MM.1S (cell line): ENCODE results near the gene OS9.

Experiments
- DNase-seq: peaks from one replicate; pipeline ENCODE4 v3.0.0-alpha.2; 2015
- H2AFZ ChIP-seq: fragments of 300-600 bp; sonication (generic); 2 replicates; pipeline ENCODE4 v1.6.0; 2016; ENCODE audit warnings: antibody characterized with exemption, low read length
- H3F3A ChIP-seq: fragments of 300-600 bp; sonication (generic); 2 replicates; pipeline ENCODE4 v1.6.1; 2016; ENCODE audit warnings: mild to moderate bottlenecking, antibody characterized with exemption, low read length, moderate library complexity, mixed read lengths; ENCODE audit not compliant: insufficient read depth
- H3K27ac ChIP-seq: fragments of 300-600 bp; sonication (generic); 2 replicates; pipeline ENCODE4 v1.5.1; 2016; ENCODE audit warnings: mild to moderate bottlenecking, low read length
- H3K27me3 ChIP-seq: fragments of 300-600 bp; sonication (generic); replicated peaks from 2 replicates; pipeline ENCODE4 v1.6.0; 2016; ENCODE audit warnings: low read length; ENCODE audit not compliant: insufficient read depth
- H3K36me3 ChIP-seq: fragments of 300-600 bp; sonication (generic); replicated peaks from 2 replicates; pipeline ENCODE4 v1.6.1; 2016; ENCODE audit warnings: mild to moderate bottlenecking, low read length, mixed read lengths; ENCODE audit not compliant: insufficient read depth
- H3K4me1 ChIP-seq: fragments of 300-600 bp; sonication (generic); 2 replicates; pipeline ENCODE4 v1.6.1; 2016; ENCODE audit warnings: low read length, mixed read lengths
- H3K4me2 ChIP-seq: fragments of 300-600 bp; sonication (generic); 2 replicates; pipeline ENCODE4 v1.6.0; 2016; ENCODE audit warnings: low read depth, low read length
- H3K4me3 ChIP-seq: fragments of 300-600 bp; sonication (generic); 2 replicates; pipeline ENCODE4 v1.5.1; 2016; ENCODE audit warnings: low read length, mixed read lengths
- H3K79me2 ChIP-seq: fragments of 300-600 bp; sonication (generic); 2 replicates; pipeline ENCODE4 v1.6.1; 2016; ENCODE audit warnings: mixed run types, low read length, mixed read lengths
- H3K9ac ChIP-seq: fragments of 300-600 bp; sonication (generic); 2 replicates; pipeline ENCODE4 v1.6.1; 2016; ENCODE audit warnings: low read length, mixed read lengths
- H3K9me2 ChIP-seq: fragments of 300-600 bp; sonication (generic); replicated peaks from 2 replicates; pipeline ENCODE4 v1.6.1; 2016; ENCODE audit warnings: mild to moderate bottlenecking, low read length, mixed read lengths; ENCODE audit not compliant: insufficient read depth
- H3K9me3 ChIP-seq: fragments of 300-600 bp; sonication (generic); replicated peaks from 2 replicates; pipeline ENCODE4 v1.6.1; 2016; ENCODE audit warnings: mild to moderate bottlenecking, low read length, mixed read lengths; ENCODE audit not compliant: insufficient read depth
- H4K20me1 ChIP-seq: fragments of 300-600 bp; sonication (generic); 2 replicates; pipeline ENCODE4 v1.6.1; 2016; ENCODE audit warnings: mild to moderate bottlenecking, low read length, moderate library complexity, mixed read lengths; ENCODE audit not compliant: insufficient read depth
- CTCF ChIP-seq: fragments of 300-600 bp; sonication (generic); IDR thresholded peaks from 2 replicates; pipeline ENCODE4 v1.5.1; 2016; ENCODE audit warnings: antibody characterized with exemption, low read length, mixed read lengths
- EZH2 ChIP-seq: fragments of 300-600 bp; sonication (generic); optimal IDR thresholded peaks from 2 replicates; pipeline ENCODE3; 2017; ENCODE audit warnings: low read depth, mild to moderate bottlenecking, antibody characterized with exemption, low read length, mixed read lengths
- EZH2phosphoT487 ChIP-seq: fragments of 300-600 bp; sonication (generic); IDR thresholded peaks from 2 replicates; pipeline ENCODE4 v1.6.1; 2018; ENCODE audit warnings: antibody characterized with exemption, low read length

OS9 gene

GRCh38 chr12:57726884-57727757 is 33.2 kb downstream of the OS9 start:
- Histone ChIP-seq H3K9me2 (no peaks in the 10 kb centered on the region), H3K9me3 (no peaks in the 10 kb centered on the region), H3K4me3 (peak overlapping the region; percentile 70), H3K4me1 (no peaks in the 10 kb centered on the region), H3K79me2 (no peaks in the 10 kb centered on the region), H3K27ac (no peak overlapping the region), H3K4me2 (peak overlapping the region; percentile 70; the same call in 1 of the 2 replicates), H2AFZ (no peak overlapping the region), H3K36me3 (no peaks in the 10 kb centered on the region), H3K27me3 (no peaks in the 10 kb centered on the region), H3K9ac (no peak overlapping the region; the same call in 1 of the 2 replicates), H3F3A (no peaks in the 10 kb centered on the region; the same call in 1 of the 2 replicates), H4K20me1 (no peaks in the 10 kb centered on the region)
- no peak for TF ChIP-seq CTCF
- TF ChIP-seq EZH2 = no peak
- TF ChIP-seq EZH2phosphoT487 = no peak
- no peak for DNase-seq

GRCh38 chr12:57727758-57728395 is 33.9 kb downstream of the OS9 start:
- Histone ChIP-seq H2AFZ (no peak overlapping the region), H3K27me3 (no peaks in the 10 kb centered on the region), H3F3A (no peaks in the 10 kb centered on the region; the same call in 1 of the 2 replicates), H3K79me2 (no peaks in the 10 kb centered on the region), H3K27ac (no peak overlapping the region), H3K9me3 (no peaks in the 10 kb centered on the region), H3K36me3 (no peaks in the 10 kb centered on the region), H3K4me2 (no peak overlapping the region), H4K20me1 (no peaks in the 10 kb centered on the region), H3K4me1 (no peaks in the 10 kb centered on the region), H3K4me3 (no peak overlapping the region), H3K9me2 (no peaks in the 10 kb centered on the region), H3K9ac (no peak overlapping the region)
- DNase-seq = no peak
- no peak for TF ChIP-seq EZH2phosphoT487
- TF ChIP-seq CTCF = no peak
- TF ChIP-seq EZH2 = no peak

- Histone ChIP-seq H3K9me2 (no peaks in the 10 kb centered on the region), H2AFZ (no peak overlapping the region), H3K36me3 (no peaks in the 10 kb centered on the region), H3K27ac (no peak overlapping the region), H3K4me2 (no peak overlapping the region), H3K27me3 (no peaks in the 10 kb centered on the region), H3K9me3 (no peaks in the 10 kb centered on the region), H3K9ac (no peak overlapping the region), H4K20me1 (no peaks in the 10 kb centered on the region), H3K4me3 (no peak overlapping the region), H3K79me2 (no peaks in the 10 kb centered on the region), H3F3A (no peaks in the 10 kb centered on the region; the same call in 1 of the 2 replicates), H3K4me1 (no peaks in the 10 kb centered on the region)
- TF ChIP-seq EZH2phosphoT487 = no peak
- no peak for TF ChIP-seq EZH2
- no peak for TF ChIP-seq CTCF
- no peak for DNase-seq
These were observed 35.5 kb downstream of the OS9 start for GRCh38 chr12:57729321-57729844.
